GM21515 (cell line): ENCODE measurements around the gene CCDC201.
"Not testable (repeated sequence)": the region's sequence is repeated elsewhere in the genome, so short reads cannot be mapped to it uniquely, and the experiment has no call there.

ENCODE experiments used
- ATAC-seq: cut with Tn5 transposase; IDR thresholded peaks from one replicate; pipeline ENCODE4 v1.9.1; 2021; ENCODE audit not compliant: unreplicated experiment

CCDC201 gene

DNA sequence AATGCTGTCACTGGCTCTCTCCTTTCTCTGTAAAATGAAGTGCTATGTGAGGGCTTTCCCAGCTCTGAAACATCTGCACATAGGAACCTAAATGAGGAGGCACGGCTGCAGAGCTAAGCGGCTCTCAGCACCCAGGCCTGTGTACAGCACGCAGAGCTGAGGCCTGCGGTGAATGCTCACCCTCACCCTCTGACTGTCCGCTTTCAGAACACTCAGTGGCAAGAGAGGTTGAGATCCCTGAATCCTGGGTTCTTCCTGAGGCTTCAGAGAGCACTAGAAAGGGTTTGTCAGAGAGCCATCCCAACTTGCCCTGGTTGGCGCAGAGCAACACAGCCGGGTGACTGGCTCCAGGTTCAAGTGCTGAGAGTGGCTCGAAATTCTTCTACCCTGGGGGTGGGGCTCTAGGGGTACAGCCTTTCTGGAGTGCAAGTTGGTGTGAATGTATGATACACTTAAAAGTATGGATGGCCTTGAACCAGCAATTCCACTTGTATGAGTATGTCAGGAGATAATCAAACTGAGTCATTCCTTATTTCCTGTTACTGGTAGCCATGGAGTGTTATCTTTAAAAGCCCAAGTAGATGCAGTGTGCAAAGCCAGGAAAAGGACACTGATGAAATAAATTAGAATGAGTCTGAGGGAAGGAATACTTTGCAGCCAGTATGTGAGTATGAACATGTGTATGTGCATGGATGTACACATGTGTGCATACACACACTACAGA is 1.7 kb upstream of the CCDC201 start:
- no peak for ATAC-seq

DNA sequence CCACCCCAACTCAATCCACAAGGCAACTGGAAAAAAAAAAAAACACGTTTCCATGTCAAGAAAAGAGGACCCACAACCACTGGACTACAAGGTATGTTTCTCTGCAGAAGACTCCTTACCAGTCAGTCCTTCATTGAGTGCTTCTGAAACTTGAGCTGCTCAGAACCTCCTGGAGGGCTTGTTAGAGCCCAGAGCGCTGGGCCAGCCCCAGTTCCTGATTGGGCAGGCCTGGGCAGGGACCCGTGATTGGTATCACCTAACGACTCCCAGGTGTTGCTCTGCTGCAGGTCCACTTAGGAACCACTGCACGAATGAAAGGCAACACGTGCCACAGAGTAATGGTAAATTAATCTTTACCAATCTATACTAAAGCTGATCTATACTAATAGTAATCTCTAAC is 473 bp upstream of the CCDC201 start:
- ATAC-seq: no peak

DNA sequence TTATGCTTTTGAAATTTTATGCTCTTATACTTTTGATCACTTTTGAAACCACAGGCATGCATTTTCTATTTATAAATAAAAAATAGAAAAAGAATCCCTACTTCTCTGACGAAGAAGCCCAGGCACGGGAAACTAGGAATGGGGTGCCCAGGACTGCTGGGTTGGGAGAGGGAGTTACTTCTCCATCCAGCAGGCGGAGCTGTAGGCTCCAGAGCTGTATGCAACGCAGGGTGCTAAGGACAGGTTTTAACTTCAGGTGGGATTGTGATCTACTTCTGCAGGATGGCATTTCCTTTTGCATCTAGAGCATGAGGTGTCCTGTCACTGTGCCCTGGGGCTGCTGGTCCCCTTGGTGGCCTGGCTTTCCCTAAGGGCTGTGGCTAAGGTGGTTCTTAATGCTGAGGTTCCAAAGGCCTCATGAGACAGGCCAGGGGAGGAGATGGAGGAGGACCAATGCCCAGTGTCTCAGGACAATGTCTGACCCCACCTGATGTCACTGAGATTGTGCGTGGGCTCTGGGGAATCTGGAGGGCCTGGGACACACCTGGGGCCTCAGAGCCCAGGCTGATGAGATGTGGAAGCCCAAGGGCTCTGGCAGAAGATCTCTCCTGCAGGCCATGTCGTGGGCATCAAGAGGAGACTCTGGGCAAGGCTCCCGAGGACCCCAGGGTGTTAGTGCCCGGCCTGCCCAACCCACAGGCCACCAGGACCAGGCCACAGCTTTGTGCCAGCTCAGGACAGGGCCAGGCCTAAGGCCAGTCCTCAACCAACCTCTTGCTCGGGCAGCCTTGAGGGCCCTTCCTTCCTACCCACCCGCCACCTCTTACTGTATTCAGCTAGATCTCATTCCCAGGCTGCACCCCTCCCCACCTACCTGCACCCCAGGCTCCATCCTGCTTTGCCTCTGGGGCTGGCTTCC is 507 bp downstream of the CCDC201 start:
- ATAC-seq: no peak

DNA sequence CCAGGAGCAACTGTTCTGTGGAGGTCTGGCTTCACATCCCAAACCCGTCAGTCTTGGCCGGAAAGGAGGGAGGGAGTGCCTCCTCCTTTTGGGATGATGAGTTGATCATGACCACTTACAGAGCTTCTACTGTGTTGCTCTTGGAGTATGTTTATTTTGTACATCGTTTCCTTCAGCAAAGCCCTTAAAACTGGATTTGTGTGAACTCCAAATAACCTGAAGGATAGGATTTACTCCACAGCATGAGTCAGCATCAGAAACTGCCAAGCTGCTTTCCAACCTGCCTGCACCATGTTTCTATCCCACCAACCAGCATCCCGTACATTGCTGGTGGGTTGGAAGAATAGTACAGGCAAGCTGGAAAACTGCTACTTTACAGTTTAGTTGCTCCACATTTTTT is 3.5 kb downstream of the CCDC201 start:
- ATAC-seq: no peak

DNA sequence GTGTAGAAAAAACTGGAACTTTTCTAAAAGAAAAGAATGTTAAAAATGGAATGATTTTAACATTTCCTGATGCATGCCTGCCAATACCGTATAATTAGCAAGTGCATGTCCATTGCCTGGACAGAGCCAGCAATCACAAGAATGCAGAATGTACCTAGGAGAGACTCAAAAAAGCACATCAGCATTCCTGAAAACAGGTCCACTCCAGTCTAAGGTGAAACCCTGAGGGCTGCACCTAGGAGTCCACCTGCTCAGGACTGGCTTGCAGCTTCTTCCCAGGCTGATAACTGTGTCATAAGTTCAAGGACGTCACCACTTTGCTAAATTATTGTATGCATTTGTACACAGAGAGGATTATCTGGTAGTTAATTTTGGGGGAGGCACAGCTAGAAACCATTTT is 5.4 kb downstream of the CCDC201 start:
- no peak for ATAC-seq

DNA sequence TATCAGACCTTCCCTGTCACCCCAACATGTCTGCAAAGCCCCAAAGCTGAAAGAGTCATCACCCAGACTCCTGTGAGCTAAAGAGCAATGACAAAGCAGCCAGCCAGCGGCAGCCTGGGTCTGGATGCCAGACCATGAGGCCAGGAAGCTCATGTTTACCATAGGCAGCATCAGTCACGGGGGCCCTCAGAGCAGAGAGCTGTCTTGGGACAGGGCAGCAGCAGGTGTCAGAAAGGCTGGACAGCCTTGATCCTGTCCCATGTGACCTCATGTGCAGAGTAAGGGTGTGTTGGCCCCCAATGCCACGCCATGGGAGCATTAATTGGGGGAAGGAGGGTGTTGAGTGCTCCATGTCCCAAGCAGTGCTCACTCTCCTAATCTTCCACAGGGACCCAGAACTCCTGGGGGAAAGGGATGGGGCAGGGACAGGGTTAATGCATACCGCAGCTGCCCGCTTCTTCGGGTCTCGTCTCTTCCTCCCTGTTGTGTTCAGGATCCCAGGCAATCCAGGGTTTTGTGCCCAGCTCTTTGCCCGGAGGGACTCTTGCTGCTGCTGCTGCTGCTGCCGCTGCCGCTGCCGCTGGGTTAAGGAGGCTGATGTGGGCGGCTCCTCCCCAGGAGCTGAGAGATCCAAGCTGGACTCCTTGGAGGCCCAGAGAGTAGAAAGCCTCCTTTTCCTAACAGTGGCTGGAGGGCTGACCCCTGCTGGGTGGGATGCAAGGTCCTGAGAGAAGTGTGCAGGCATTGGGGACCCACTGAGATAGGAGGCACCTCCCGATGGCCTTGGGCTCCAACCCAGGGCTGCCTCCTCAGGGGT is 7.1 kb downstream of the CCDC201 start:
- ATAC-seq: no peak

DNA sequence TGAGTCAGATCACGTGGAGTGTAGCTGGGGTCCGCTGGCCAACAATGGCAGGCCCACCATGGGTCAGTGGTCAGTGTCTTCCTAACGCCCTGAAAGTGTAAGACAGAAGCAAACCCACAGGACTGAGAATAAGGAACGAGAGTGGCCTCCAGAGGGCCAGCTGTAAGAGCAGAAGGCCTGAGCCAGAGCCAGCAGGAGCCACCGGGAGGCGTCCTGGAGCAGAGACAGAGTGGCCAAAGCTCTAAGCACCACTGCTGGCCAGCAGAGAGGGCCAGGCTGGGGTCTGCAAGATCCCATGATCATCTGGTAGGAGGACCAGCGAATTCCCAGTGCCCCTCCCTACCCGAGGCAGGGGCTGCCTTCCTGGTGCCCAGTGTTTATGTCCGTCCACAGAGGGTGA is 9.2 kb downstream of the CCDC201 start:
- ATAC-seq: no peak

DNA sequence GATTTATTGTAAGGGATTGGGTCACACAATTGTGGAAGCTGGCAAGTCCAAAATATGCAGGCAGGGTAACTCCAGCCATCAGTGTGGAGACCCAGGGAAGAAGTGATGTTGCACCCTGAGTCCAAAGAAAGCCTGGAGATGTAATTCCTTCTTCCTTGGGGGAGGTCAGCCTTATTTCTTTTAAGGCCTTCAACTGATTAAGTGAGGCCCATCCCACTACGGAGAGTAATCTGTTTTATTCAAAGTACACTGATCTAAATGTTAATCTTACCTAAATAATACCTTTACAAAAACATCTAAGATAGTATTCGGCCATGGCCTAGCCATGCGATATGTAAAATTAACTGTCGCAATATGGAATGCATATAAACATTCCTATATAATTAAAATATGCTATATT is 16.0 kb downstream of the CCDC201 start:
- ATAC-seq: not testable (repeated sequence)

DNA sequence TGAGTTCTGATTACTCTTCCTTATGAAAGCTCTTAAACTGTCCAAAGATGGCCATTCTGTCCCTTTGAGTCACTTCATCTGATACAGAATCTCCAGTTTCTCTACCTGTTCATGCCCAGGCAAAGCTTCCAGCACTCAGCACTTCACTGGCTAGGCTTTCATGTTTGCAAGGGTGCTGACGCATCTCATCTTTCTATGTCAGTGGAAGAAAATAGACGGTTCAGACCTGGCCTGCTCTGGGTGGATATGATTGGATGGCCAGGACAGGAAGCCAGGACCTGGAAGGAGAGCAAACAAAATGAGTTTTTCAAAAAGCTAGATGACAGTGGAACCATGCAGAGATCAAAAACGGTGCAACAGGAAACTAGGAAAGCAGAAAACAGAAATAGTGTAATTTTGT is 17.2 kb downstream of the CCDC201 start:
- ATAC-seq: not testable (repeated sequence)

DNA sequence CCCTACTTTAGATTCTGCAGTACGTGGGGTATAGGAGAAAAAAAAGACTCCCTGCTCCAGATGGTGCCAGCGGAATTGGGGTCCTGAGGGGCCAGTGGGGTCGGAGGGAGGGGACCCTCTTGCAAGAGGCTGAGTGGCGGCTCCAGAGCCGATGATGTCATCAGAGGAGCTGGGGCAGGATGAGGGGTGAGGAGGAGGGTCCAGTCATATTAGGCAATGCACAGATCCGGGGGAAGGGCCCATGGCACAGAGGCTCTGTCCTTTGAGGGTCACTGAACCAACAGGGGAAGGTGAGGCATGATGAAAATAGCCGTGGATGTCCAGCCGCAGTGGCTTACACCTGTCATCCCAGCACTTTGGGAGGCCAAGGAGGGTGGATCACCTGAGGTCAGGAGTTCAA is 19.4 kb downstream of the CCDC201 start:
- not testable (repeated sequence) for ATAC-seq

DNA sequence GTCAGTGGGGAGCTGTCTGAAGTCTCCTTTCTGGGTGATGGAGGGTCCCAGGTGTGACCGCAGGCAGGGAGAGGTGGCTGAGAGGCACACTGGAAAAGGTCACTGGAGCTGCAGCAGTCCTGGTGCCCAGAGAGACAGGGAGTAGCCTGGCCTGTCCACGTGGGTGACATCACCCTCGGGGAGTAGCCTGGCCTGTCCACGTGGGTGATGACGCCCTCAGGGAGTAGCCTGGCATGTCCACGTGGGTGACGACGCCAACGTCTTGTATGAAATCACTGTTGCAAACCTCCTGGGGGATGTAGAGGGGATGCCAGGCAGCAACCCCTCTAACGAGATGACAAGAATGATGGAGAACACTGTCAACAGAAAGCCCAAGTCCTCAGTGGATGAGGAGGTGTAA is 19.9 kb downstream of the CCDC201 start:
- not testable (repeated sequence) for ATAC-seq

DNA sequence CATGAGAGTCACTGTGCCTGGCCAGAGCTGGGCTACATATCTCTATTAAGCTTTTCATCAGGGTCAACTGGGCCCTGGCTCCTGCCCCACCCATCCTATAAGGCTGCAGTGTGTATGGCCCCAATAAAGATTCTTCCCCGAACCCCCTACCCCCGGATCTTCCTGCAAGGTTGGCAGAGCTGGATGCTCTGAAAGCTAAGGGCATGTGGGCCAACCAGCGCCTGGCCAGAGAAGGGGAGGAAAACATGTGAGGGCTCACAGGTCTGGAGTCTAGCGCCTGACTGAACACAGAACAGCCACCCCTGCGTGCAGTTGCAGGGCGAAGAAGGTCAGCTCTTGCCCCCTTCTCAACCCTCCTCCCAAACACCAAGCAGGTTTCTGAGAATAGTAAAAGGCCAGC is 24.1 kb downstream of the CCDC201 start:
- ATAC-seq: not testable (repeated sequence)

DNA sequence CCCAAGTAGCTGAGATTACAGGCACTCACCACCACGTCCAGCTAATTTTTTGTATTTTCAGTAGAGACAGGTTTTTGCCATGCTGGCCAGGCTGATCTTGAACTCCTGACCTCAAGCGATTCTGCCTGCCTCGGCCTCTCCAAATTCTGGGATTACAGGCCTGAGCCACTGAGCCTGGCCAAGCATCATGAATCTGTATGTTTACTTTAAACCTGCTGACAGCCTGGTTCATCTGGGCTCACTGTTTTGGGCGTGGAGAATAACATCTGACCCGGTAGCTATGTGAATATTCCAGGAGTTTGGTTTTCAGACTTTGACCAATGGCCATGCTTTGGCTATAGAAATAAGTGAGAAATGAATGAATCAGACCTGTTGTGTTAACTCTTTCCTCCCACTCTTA is 26.3 kb downstream of the CCDC201 start:
- ATAC-seq: not testable (repeated sequence)

DNA sequence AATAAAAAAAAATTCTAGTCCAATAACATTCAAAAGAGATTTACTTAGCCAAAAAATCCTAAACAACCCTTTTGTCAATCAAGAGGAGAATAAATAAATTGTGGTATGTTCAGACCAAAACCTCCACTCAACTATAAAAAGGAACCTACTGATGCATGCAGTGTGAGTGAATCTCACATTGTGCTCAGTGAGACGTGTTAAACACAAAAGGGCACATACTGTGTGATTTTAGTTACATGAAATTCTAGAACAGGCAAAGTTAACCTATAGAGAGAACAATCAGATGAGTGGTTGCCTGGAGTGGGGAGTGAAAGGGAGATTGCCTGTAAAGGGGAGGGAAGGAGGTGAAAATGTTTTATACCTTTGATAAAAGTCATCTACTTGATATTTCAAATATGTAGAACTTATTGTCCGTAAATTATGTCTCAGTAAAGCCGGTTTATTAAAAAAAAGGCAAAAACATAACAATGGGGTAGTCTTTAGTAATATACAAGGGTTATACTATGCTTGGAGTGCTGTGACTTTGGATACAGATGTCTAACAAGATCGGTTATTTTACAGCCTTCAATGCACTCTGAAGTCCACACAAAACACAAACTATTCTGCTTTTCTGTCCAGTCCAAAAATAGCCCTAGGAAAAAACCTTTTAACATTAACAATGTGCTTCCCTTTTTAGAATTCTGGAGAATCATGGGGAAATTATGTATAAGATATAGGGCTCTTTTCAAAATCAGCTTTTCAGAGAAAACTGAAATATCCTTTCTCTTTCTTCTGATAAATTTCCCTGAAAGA is 30.8 kb downstream of the CCDC201 start:
- ATAC-seq: not testable (repeated sequence)

DNA sequence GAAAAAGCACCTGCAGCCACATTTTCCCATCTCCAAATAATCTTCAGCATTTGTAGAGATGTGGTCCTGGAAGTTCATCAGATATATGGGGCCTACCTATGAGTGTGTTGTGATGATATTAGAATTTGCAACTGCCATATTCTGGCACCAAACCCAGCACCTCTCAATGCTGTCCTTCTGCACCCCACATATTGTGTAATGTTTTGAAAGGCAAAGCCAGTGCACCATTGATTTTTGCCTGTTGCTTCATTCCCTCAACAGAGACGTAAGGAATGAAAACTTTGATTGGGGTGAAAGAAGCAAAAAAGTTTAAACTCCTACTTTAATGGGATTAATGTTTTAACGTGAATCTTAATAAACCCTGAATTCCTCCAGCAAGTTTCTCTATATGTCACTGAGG is 34.0 kb downstream of the CCDC201 start:
- not testable (repeated sequence) for ATAC-seq

DNA sequence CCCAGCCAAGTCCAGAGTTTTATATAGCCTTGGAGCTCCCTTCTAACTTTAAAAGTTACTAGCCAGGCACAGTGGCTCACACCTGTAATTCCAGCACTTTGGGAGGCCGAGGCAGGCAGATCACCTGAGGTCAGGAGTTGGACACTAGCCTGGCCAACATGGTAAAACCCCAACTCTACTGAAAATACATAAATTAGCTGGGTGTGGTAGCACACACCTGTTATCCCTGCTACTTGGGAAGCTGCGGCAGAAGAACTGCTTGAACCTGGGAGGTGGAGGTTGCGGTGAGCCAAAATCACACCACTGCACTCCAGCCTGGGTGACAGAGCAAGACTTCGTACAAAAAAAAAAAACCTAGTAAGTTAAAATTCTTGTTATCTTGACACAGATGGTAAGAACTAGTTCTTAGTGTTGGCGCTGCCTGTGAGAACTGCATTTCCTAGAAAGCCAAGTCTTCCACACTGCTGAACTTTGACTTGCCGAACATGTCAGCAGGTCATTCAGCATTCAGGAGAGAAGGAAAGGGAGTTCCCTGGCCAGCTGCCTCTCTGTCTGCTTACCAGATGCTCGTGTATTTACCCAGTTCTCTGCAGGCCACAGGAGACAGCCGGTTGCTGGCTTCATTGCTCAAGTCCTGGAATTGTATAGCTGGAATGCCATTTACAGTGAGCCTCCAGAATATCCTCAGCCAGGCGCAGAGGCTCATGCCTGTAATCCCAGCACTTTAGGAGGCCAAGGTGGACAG is 40.3 kb downstream of the CCDC201 start:
- ATAC-seq: not testable (repeated sequence)

DNA sequence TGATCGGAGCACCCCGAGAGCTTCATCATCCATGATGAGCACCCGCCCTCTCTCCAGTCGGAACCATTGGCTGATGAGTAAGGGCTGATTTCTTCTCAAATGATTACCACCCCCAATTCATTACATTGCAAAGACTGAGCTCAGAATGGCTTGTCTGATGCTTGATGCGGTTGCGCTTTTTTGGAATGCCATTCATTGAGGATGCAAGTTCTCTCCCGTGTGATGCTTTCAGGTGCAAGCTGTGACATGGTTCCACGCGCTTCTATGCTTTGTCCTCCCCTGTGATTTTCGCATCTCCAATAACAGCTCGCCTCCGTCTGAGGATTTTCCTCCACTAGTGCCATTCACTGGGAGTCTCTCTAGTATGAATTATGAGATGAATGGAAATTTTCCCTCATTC is 43.0 kb downstream of the CCDC201 start:
- not testable (repeated sequence) for ATAC-seq

DNA sequence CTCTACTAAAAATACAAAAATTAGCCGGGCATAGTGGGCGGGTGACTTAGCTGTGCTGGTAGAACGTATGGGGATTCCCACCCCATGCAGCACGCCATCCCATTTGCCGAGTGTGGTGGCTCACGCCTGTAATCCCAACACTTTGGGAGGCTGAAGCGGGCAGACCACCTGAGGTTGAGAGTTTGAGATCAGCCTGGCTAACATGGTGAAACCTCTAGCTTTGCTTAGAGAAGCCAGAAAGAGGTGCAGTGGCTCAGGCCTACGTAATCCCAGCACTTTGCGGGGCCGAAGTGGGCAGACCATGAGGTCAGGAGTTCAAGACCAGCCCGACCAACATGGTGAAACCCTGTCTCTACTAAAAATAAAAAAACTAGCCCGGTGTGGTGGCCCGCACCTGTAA is 45.2 kb downstream of the CCDC201 start:
- ATAC-seq: not testable (repeated sequence)

DNA sequence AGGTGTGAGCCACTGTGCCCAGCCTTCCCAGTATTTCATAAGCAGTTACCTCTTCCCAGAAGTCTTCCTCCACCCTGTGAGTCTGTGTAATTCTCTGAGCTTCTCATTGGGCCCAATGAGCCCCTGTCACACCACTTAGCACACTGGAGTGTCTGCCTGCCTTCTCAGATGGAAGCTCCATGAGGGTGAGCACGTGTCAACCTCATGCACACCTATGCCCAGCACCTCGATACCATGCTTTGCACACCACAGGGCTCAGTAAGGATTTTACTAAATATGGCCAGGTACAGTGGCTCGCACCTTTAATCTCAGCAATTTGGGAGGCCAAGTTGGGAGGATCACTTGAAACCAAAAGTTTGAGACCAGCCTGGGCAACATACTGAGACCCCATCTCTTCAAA is 46.3 kb downstream of the CCDC201 start:
- not testable (repeated sequence) for ATAC-seq

DNA sequence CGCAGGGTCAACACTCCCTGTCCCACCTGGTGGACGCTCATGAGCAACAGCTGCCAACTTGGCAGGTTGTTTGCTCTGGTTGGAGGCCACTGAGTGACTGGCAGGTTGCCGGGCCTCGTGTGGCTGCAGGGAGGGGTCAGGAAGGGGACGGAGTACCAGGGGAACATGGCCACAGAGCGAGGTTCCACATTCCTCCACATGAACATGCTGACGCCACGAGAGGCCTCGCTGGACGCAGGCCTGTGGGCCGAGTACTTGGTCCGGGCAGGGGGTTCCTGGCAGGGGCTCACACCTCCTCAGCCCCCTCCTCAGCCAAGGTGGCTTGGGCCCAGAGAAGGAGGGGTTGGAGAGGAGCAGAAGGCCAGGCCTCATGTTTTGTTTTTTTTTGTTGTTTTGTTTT is 54.1 kb downstream of the CCDC201 start:
- ATAC-seq: not testable (repeated sequence)
